ENCODE results near the gene TMEM14A. TPM values are rescaled to one million over a fixed set of nuclear protein-coding genes. Genes with fewer than 3 reads are reported as not detected.

The TMEM14A gene
- total and polyA plus RNA-seq, 9 of the 15 experiments (the other 6 are each of a cell fraction or from before 2014, with no cell fraction given): 3.5 to 43.3 (median 8.5) TPM

- TF ChIP-seq ZBTB8A (IDR thresholded peaks at IDR 0.05; ENCODE audit: partially characterized antibody) (no peak), POLR2B (IDR thresholded peaks at IDR 0.05; ENCODE audit: low read depth, partially characterized antibody) (peak; percentile 52), TCF7L2 (IDR thresholded peaks at IDR 0.05; ENCODE audit: low read depth, low read length) (no peak), CBX1 (IDR thresholded peaks at IDR 0.05; ENCODE audit: low read depth) (peak; percentile 42; the same call in 1 of the 2 replicates), ARID2 (IDR thresholded peaks at IDR 0.05) (no peak), SRF (CRISPR knock-in tag; IDR thresholded peaks at IDR 0.05) (peak in 1 of 2 experiments; percentile 53; a peak in 1 of 4 replicates), ZNF431 (CRISPR knock-in tag; IDR thresholded peaks at IDR 0.05) (0 out of 2 replicates have a peak, but pooled peaks have one; percentile 28), PHB (CRISPR knock-in tag; IDR thresholded peaks at IDR 0.05) (no peak), ETV1 (tag; conservative IDR thresholded peaks at IDR 0.05; ENCODE audit: low read depth) (peak; percentile 72)
- TF ChIP-seq, protein P1, sequence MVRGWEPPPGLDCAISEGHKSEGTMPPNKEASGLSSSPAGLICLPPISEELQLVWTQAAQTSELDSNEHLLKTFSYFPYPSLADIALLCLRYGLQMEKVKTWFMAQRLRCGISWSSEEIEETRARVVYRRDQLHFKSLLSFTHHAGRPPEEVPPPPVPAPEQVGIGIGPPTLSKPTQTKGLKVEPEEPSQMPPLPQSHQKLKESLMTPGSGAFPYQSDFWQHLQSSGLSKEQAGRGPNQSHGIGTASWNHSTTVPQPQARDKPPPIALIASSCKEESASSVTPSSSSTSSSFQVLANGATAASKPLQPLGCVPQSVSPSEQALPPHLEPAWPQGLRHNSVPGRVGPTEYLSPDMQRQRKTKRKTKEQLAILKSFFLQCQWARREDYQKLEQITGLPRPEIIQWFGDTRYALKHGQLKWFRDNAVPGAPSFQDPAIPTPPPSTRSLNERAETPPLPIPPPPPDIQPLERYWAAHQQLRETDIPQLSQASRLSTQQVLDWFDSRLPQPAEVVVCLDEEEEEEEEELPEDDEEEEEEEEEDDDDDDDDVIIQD (CRISPR knock-in tag; IDR thresholded peaks at IDR 0.05): no peak
- TF ChIP-seq, protein P2, sequence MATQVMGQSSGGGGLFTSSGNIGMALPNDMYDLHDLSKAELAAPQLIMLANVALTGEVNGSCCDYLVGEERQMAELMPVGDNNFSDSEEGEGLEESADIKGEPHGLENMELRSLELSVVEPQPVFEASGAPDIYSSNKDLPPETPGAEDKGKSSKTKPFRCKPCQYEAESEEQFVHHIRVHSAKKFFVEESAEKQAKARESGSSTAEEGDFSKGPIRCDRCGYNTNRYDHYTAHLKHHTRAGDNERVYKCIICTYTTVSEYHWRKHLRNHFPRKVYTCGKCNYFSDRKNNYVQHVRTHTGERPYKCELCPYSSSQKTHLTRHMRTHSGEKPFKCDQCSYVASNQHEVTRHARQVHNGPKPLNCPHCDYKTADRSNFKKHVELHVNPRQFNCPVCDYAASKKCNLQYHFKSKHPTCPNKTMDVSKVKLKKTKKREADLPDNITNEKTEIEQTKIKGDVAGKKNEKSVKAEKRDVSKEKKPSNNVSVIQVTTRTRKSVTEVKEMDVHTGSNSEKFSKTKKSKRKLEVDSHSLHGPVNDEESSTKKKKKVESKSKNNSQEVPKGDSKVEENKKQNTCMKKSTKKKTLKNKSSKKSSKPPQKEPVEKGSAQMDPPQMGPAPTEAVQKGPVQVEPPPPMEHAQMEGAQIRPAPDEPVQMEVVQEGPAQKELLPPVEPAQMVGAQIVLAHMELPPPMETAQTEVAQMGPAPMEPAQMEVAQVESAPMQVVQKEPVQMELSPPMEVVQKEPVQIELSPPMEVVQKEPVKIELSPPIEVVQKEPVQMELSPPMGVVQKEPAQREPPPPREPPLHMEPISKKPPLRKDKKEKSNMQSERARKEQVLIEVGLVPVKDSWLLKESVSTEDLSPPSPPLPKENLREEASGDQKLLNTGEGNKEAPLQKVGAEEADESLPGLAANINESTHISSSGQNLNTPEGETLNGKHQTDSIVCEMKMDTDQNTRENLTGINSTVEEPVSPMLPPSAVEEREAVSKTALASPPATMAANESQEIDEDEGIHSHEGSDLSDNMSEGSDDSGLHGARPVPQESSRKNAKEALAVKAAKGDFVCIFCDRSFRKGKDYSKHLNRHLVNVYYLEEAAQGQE (IDR thresholded peaks at IDR 0.05; ENCODE audit: borderline replicate concordance): peak; percentile 61
- TF ChIP-seq, protein P2 (CRISPR knock-in tag; IDR thresholded peaks at IDR 0.05; ENCODE audit: low read depth): no peak
- TF ChIP-seq, protein P3, sequence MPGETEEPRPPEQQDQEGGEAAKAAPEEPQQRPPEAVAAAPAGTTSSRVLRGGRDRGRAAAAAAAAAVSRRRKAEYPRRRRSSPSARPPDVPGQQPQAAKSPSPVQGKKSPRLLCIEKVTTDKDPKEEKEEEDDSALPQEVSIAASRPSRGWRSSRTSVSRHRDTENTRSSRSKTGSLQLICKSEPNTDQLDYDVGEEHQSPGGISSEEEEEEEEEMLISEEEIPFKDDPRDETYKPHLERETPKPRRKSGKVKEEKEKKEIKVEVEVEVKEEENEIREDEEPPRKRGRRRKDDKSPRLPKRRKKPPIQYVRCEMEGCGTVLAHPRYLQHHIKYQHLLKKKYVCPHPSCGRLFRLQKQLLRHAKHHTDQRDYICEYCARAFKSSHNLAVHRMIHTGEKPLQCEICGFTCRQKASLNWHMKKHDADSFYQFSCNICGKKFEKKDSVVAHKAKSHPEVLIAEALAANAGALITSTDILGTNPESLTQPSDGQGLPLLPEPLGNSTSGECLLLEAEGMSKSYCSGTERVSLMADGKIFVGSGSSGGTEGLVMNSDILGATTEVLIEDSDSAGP (CRISPR knock-in tag; IDR thresholded peaks at IDR 0.05): peak; percentile 19; the same call in 1 of the 2 replicates
- TF ChIP-seq, protein P4, sequence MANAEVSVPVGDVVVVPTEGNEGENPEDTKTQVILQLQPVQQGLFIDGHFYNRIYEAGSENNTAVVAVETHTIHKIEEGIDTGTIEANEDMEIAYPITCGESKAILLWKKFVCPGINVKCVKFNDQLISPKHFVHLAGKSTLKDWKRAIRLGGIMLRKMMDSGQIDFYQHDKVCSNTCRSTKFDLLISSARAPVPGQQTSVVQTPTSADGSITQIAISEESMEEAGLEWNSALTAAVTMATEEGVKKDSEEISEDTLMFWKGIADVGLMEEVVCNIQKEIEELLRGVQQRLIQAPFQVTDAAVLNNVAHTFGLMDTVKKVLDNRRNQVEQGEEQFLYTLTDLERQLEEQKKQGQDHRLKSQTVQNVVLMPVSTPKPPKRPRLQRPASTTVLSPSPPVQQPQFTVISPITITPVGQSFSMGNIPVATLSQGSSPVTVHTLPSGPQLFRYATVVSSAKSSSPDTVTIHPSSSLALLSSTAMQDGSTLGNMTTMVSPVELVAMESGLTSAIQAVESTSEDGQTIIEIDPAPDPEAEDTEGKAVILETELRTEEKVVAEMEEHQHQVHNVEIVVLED (CRISPR knock-in tag; IDR thresholded peaks at IDR 0.05): 0 out of 2 replicates have a peak, but pooled peaks have one; percentile 18
Measured at GRCh38 chr6:52670502-52671409, at the start of gene TMEM14A (continued).

All from K562 (cell line).